CD8-positive, alpha-beta memory T cell (primary cell): ENCODE results near the gene TEX55. TPM values are rescaled to one million over a fixed set of nuclear protein-coding genes. Genes with fewer than 3 reads are reported as not detected.
"Not testable (repeated sequence)": the region's sequence is repeated elsewhere in the genome, so short reads cannot be mapped to it uniquely, and the experiment has no call there.

Experiments used
- CTCF ChIA-PET: fragments of 350-600 bp; sonication (Branson Sonifier 250); formaldehyde crosslinking; loops from one replicate; lab custom pipeline; 2021; ENCODE audit warnings: antibody characterized with exemption; lab: Charles Lee
- POLR2A ChIA-PET: fragments of 350-600 bp; sonication (Branson Sonifier 250); formaldehyde crosslinking; loops from one replicate; lab custom pipeline; 2021; ENCODE audit warnings: antibody characterized with exemption; lab: Charles Lee
- DNase-seq, 5 donors: peaks; one replicate each; pipeline versions ENCODE4 v3.0.0 to v3.0.0-alpha.2; 2020 to 2022; ENCODE audit warnings: mixed read lengths in 1 of 5
- H3K27ac ChIP-seq: one replicate; pipeline ENCODE4 v1.7.0; 2013; ENCODE audit warnings: low read depth, mild to moderate bottlenecking, low read length, moderate library complexity
- H3K27me3 ChIP-seq: 2 replicates; pipeline ENCODE4 v1.7.0; 2013; ENCODE audit warnings: low read length, mild to moderate bottlenecking; ENCODE audit not compliant: insufficient read depth, poor library complexity, severe bottlenecking
- H3K36me3 ChIP-seq: 2 replicates; pipeline ENCODE4 v1.7.0; 2013; ENCODE audit warnings: mild to moderate bottlenecking, low read length, moderate library complexity; ENCODE audit not compliant: insufficient read depth
- H3K4me1 ChIP-seq: 2 replicates; pipeline ENCODE4 v1.7.0; 2013; ENCODE audit warnings: mild to moderate bottlenecking, low read length, moderate library complexity; ENCODE audit not compliant: insufficient read depth
- H3K4me3 ChIP-seq: 2 replicates; pipeline ENCODE4 v1.7.0; 2013; ENCODE audit warnings: mild to moderate bottlenecking, low read length
- H3K9me3 ChIP-seq: 2 replicates; pipeline ENCODE4 v1.7.0; 2013; ENCODE audit warnings: mild to moderate bottlenecking, low read length
- H3K27ac Mint-ChIP-seq, 8 donors: one replicate each; pipeline ENCODE4 v1.8.0; 2020 to 2021; ENCODE audit warnings: mixed read lengths in 8 of 8, mild to moderate bottlenecking in 6 of 8, inconsistent platforms in 3 of 8, moderate library complexity in 3 of 8
- H3K27me3 Mint-ChIP-seq, 2 donors: one replicate each; pipeline ENCODE4 v1.8.0; 2020 to 2021; ENCODE audit warnings: mixed read lengths in 2 of 2, mild to moderate bottlenecking in 1 of 2, moderate library complexity in 1 of 2
- H3K36me3 Mint-ChIP-seq, 3 donors: one replicate each; pipeline ENCODE4 v1.8.0; 2020 to 2021; ENCODE audit warnings: mixed read lengths in 3 of 3, inconsistent platforms in 1 of 3, mild to moderate bottlenecking in 1 of 3
- H3K4me1 Mint-ChIP-seq, 3 donors: one replicate each; pipeline ENCODE4 v1.8.0; 2020 to 2021; ENCODE audit warnings: mixed read lengths in 3 of 3, inconsistent platforms in 1 of 3, mild to moderate bottlenecking in 1 of 3
- H3K4me3 Mint-ChIP-seq, 7 donors: one replicate each; pipeline ENCODE4 v1.8.0; 2020 to 2021; ENCODE audit warnings: mixed read lengths in 7 of 7, mild to moderate bottlenecking in 6 of 7, moderate library complexity in 4 of 7, inconsistent platforms in 2 of 7
- H3K9me3 Mint-ChIP-seq, 5 donors: one replicate each; pipeline ENCODE4 v1.8.0; 2020 to 2022; ENCODE audit warnings: mixed read lengths in 5 of 5, mild to moderate bottlenecking in 3 of 5, moderate library complexity in 2 of 5, inconsistent platforms in 1 of 5
- polyA plus RNA-seq: library from polyadenylated mRNA; unstranded; fragments of 300-500 nt; fragmentation: Illumina TruSeq; gene quantifications from one replicate; pipeline ENCODE4 v1.2.3, GENCODE V29; 2021
- total RNA-seq, 2 experiments: library from RNA; stranded (reverse); gene quantifications; one replicate each; pipeline ENCODE4 v1.2.3, GENCODE V29; 2021

TEX55 gene
- total and polyA plus RNA-seq, 3 experiments from 2014 or later, result not detected

- H3K4me1 ChIP-seq, H3K4me3 Mint-ChIP-seq, DNase-seq, H3K9me3 Mint-ChIP-seq, H3K4me3 ChIP-seq, H3K27ac ChIP-seq, H3K27me3 ChIP-seq, H3K27ac Mint-ChIP-seq, CTCF ChIA-PET, H3K36me3 ChIP-seq, H3K9me3 ChIP-seq, H3K4me1 Mint-ChIP-seq, POLR2A ChIA-PET: not testable (repeated sequence)
- Mint-ChIP-seq H3K36me3 (peaks cover 0 to 25% (median 11%) of the 10 kb centered on the region in 3 donors), H3K27me3 (peaks cover 6 to 43% of the 10 kb centered on the region in 2 donors)
These were observed 18.8 kb downstream of the TEX55 start for GRCh38 chr3:119164745-119165144.

GRCh38 chr3:119170821-119171220 is 24.9 kb downstream of the TEX55 start:
- no peak overlapping the region for H3K27ac ChIP-seq
- H3K27ac Mint-ChIP-seq, result no peak overlapping the region
- no peaks in the 10 kb centered on the region for H3K36me3 ChIP-seq
- CTCF ChIA-PET, result no interaction called here
- no peaks in the 10 kb centered on the region for H3K4me1 ChIP-seq
- peaks cover 3 to 9% of the 10 kb centered on the region in 2 donors for H3K27me3 Mint-ChIP-seq
- H3K4me3 ChIP-seq, result no peak overlapping the region
- H3K36me3 Mint-ChIP-seq, result no peaks in the 10 kb centered on the region
- no peaks in the 10 kb centered on the region for H3K9me3 Mint-ChIP-seq
- POLR2A ChIA-PET, result no interaction called here
- H3K4me3 Mint-ChIP-seq, result no peak overlapping the region
- DNase-seq, result no peak
- no peaks in the 10 kb centered on the region for H3K9me3 ChIP-seq
- H3K27me3 ChIP-seq, result no peaks in the 10 kb centered on the region
- H3K4me1 Mint-ChIP-seq, result no peaks in the 10 kb centered on the region

- CTCF ChIA-PET, result no interaction called here
- H3K27ac Mint-ChIP-seq, result peak within 1 kb of the TSS in 1 of 8 donors; percentile 11
- Histone ChIP-seq H3K4me1 (no peaks in the 10 kb centered on the region), H3K27ac (no peak within 1 kb of the TSS), H3K4me3 (no peak within 1 kb of the TSS), H3K36me3 (no peaks in the 10 kb centered on the region), H3K9me3 (no peaks in the 10 kb centered on the region), H3K27me3 (no peaks in the 10 kb centered on the region)
- no peak for DNase-seq
- no peaks in the 10 kb centered on the region for H3K4me1 Mint-ChIP-seq
- H3K9me3 Mint-ChIP-seq, result peaks cover 0 to 1% (median 0%) of the 10 kb centered on the region in 5 donors
- POLR2A ChIA-PET, result no interaction called here
- peaks cover 7 to 32% of the 10 kb centered on the region in 2 donors for H3K27me3 Mint-ChIP-seq
- H3K4me3 Mint-ChIP-seq, result no peak within 1 kb of the TSS
- H3K36me3 Mint-ChIP-seq, result peaks cover 0 to 4% (median 0%) of the 10 kb centered on the region in 3 donors
These were observed 27.4 kb downstream of the TEX55 start, which contains the start of gene UPK1B for GRCh38 chr3:119173325-119173724. UPK1B (plus strand) TSS chr3:119173598; CDS start chr3:119186742, 13,144 bp downstream.

- Histone ChIP-seq H3K4me1 (no peaks in the 10 kb centered on the region), H3K27me3 (no peaks in the 10 kb centered on the region), H3K36me3 (no peaks in the 10 kb centered on the region), H3K27ac (no peak overlapping the region), H3K4me3 (no peak overlapping the region), H3K9me3 (no peaks in the 10 kb centered on the region)
- ChIA-PET CTCF (no interaction called here), POLR2A (no interaction called here)
- no peak overlapping the region for H3K4me3 Mint-ChIP-seq
- H3K4me1 Mint-ChIP-seq, result no peaks in the 10 kb centered on the region
- peaks cover 14 to 49% of the 10 kb centered on the region in 2 donors for H3K27me3 Mint-ChIP-seq
- no peak overlapping the region for H3K27ac Mint-ChIP-seq
- H3K9me3 Mint-ChIP-seq, result peaks cover 0 to 1% (median 0%) of the 10 kb centered on the region in 5 donors
- DNase-seq, result no peak
- peaks cover 0 to 4% (median 2%) of the 10 kb centered on the region in 3 donors for H3K36me3 Mint-ChIP-seq
These were observed 30.1 kb downstream of the TEX55 start for GRCh38 chr3:119175872-119176756.

DNA sequence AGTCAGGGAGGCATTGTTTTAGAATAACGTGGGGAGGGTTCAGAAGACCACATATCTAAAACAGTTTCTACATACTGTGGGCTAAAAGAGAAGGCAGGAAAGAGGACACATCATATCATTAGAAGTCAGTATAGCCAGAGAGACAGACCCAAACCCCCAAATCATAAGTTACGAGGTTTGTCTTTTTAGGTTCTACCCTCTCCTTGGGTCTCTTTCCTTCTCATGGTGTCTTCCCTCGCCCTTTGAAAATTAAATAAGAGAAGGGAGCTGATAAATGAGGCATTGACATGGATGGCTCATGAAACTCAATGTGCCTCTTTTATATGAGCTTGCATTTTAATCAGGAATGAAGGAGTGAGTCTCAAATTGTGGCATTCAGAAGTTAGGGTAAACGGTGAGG is 30.8 kb downstream of the TEX55 start:
- peaks cover 0 to 4% (median 2%) of the 10 kb centered on the region in 3 donors for H3K36me3 Mint-ChIP-seq
- peaks cover 14 to 49% of the 10 kb centered on the region in 2 donors for H3K27me3 Mint-ChIP-seq
- ChIA-PET CTCF (no interaction called here), POLR2A (no interaction called here)
- H3K27ac ChIP-seq, result no peak overlapping the region
- DNase-seq, result no peak
- no peak overlapping the region for H3K4me3 ChIP-seq
- peaks cover 0 to 1% (median 0%) of the 10 kb centered on the region in 5 donors for H3K9me3 Mint-ChIP-seq
- no peaks in the 10 kb centered on the region for H3K9me3 ChIP-seq
- H3K4me1 Mint-ChIP-seq, result no peaks in the 10 kb centered on the region
- H3K27ac Mint-ChIP-seq, result no peak overlapping the region
- H3K4me3 Mint-ChIP-seq, result no peak overlapping the region
- H3K4me1 ChIP-seq, result no peaks in the 10 kb centered on the region
- H3K27me3 ChIP-seq, result no peaks in the 10 kb centered on the region
- H3K36me3 ChIP-seq, result no peaks in the 10 kb centered on the region

DNA sequence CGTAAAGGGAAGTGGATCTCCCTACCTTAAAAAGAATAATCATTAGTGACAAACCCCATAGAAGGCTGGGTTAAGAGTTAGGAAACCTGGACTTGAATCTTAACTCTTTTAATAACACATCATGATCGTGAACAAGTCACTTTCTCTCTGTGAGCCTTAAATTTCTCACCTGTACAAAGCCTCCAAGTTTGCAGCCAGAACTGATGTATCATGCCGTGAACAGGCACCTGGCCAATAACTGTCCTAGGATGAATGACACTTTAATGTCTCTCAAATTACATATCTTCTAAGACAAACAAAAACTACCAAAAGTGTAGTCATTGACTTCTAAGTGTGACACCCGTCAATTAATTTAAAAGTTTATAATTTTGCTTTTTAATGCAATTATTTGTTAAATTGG is 31.4 kb downstream of the TEX55 start:
- DNase-seq, result no peak
- Histone ChIP-seq H3K4me1 (no peaks in the 10 kb centered on the region), H3K9me3 (no peaks in the 10 kb centered on the region), H3K36me3 (no peaks in the 10 kb centered on the region), H3K27me3 (no peaks in the 10 kb centered on the region), H3K27ac (no peak overlapping the region), H3K4me3 (no peak overlapping the region)
- H3K9me3 Mint-ChIP-seq, result peaks cover 0 to 1% (median 0%) of the 10 kb centered on the region in 5 donors
- H3K4me1 Mint-ChIP-seq, result no peaks in the 10 kb centered on the region
- ChIA-PET POLR2A (no interaction called here), CTCF (no interaction called here)
- no peak overlapping the region for H3K4me3 Mint-ChIP-seq
- peaks cover 0 to 4% (median 2%) of the 10 kb centered on the region in 3 donors for H3K36me3 Mint-ChIP-seq
- H3K27me3 Mint-ChIP-seq, result peaks cover 13 to 49% of the 10 kb centered on the region in 2 donors
- H3K27ac Mint-ChIP-seq, result no peak overlapping the region

DNA sequence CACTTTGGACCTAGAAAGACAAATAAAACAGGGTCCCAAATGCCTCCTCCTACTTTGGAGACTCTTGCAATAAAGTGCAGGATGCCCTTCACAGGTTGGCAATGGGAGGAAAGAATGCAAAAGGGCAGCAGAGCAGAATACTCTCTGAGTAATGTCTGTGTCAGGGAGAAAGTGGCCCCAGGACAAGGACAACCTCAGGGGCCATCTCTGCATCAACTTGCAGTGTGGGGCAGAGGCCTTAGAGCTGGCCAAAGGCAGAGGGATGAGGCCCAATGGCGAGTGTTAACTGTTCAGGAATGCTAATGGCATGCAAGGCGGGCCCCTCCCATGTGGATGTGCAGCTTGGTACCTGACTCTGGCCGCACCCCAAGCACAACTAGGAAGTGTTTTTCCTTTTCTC is 35.8 kb downstream of the TEX55 start:
- Histone ChIP-seq H3K27me3 (no peaks in the 10 kb centered on the region), H3K4me1 (no peaks in the 10 kb centered on the region), H3K27ac (no peak overlapping the region), H3K36me3 (no peaks in the 10 kb centered on the region), H3K9me3 (no peaks in the 10 kb centered on the region), H3K4me3 (no peak overlapping the region)
- H3K4me1 Mint-ChIP-seq, result no peaks in the 10 kb centered on the region
- H3K36me3 Mint-ChIP-seq, result peaks cover 0 to 4% (median 2%) of the 10 kb centered on the region in 3 donors
- DNase-seq, result no peak
- H3K4me3 Mint-ChIP-seq, result no peak overlapping the region
- CTCF ChIA-PET, result no interaction called here
- POLR2A ChIA-PET, result no interaction called here
- peaks cover 12 to 43% of the 10 kb centered on the region in 2 donors for H3K27me3 Mint-ChIP-seq
- no peak overlapping the region for H3K27ac Mint-ChIP-seq
- peaks cover 0 to 1% (median 0%) of the 10 kb centered on the region in 5 donors for H3K9me3 Mint-ChIP-seq

DNA sequence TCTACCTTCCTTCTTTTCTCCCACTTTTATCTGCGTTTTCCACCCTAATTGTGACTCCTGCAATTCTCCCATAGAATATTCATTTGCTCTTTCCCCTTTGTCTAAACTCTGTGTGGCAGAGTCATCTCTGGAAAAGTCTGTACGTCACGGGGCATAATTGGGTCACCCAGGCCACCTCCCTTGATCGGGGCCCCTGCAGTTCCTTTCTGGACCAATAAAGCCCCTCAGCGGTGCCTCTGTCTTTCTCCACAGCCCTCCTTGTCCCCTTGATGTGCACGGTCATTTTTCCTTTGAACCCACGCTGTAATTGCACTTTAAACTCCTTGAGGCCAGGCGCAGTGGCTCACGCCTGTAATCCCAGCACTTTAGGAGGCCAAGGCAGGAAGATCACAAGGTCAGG is 38.1 kb downstream of the TEX55 start:
- no peaks in the 10 kb centered on the region for H3K9me3 Mint-ChIP-seq
- peaks cover 0 to 2% (median 0%) of the 10 kb centered on the region in 3 donors for H3K36me3 Mint-ChIP-seq
- Histone ChIP-seq H3K27me3 (no peaks in the 10 kb centered on the region), H3K27ac (no peak overlapping the region), H3K4me1 (no peaks in the 10 kb centered on the region), H3K4me3 (no peak overlapping the region), H3K9me3 (no peaks in the 10 kb centered on the region), H3K36me3 (no peaks in the 10 kb centered on the region)
- ChIA-PET POLR2A (no interaction called here), CTCF (no interaction called here)
- no peak overlapping the region for H3K27ac Mint-ChIP-seq
- H3K27me3 Mint-ChIP-seq, result peaks cover 4 to 22% of the 10 kb centered on the region in 2 donors
- H3K4me3 Mint-ChIP-seq, result no peak overlapping the region
- DNase-seq, result no peak
- H3K4me1 Mint-ChIP-seq, result no peaks in the 10 kb centered on the region
